HG02943 (cell line): ENCODE measurements around the gene POLRMT.

Experiments used
- ATAC-seq: cut with Tn5 transposase; IDR thresholded peaks from one replicate; pipeline ENCODE4 v1.9.1; 2021; ENCODE audit warnings: mild to moderate bottlenecking, low read depth, moderate library complexity; ENCODE audit not compliant: unreplicated experiment

Gene POLRMT

GRCh38 chr19:583198-583967, 50.0 kb downstream of the POLRMT start:
- ATAC-seq, result no peak

GRCh38 chr19:582497-583197, 50.7 kb downstream of the POLRMT start:
- no peak for ATAC-seq

- ATAC-seq, result no peak
Measured at GRCh38 chr19:581399-582111, 51.8 kb downstream of the POLRMT start.

- ATAC-seq, result no peak
Measured at GRCh38 chr19:580274-580835, 53.0 kb downstream of the POLRMT start.

- no peak for ATAC-seq
Measured at GRCh38 chr19:579842-580155, 53.5 kb downstream of the POLRMT start.

GRCh38 chr19:579111-579841, 54.1 kb downstream of the POLRMT start:
- no peak for ATAC-seq

- ATAC-seq, result no peak
Measured at GRCh38 chr19:577439-578392, 55.6 kb downstream of the POLRMT start.

- ATAC-seq, result no peak
Measured at GRCh38 chr19:576768-577438, 56.4 kb downstream of the POLRMT start.

GRCh38 chr19:575527-576506, 57.5 kb downstream of the POLRMT start:
- ATAC-seq, result no peak

GRCh38 chr19:574658-575526, 58.4 kb downstream of the POLRMT start:
- no peak for ATAC-seq

GRCh38 chr19:573519-573825, 59.9 kb downstream of the POLRMT start:
- ATAC-seq, result no peak

GRCh38 chr19:572743-573518, 60.4 kb downstream of the POLRMT start:
- ATAC-seq, result peak; percentile 14

GRCh38 chr19:572140-572742, 61.1 kb downstream of the POLRMT start, which contains the start of gene BSG:
TSS of gene BSG (plus strand) at chr19:572596. CDS start at chr19:572635, 39 bp downstream.
- ATAC-seq, result peak; percentile 73

- ATAC-seq, result no peak
Measured at GRCh38 chr19:571566-571974, 61.8 kb downstream of the POLRMT start.

- ATAC-seq, result no peak
Measured at GRCh38 chr19:570937-571565, 62.3 kb downstream of the POLRMT start.
